GM21576 (cell line): ENCODE measurements around the gene FRMD1.

Source experiments
- ATAC-seq: cut with Tn5 transposase; IDR thresholded peaks from one replicate; pipeline ENCODE4 v1.9.1; 2021; ENCODE audit warnings: mild to moderate bottlenecking, moderate library complexity; ENCODE audit not compliant: unreplicated experiment

The FRMD1 gene

GRCh38 chr6:168031411-168031971 is 47.5 kb downstream of the FRMD1 start:
- ATAC-seq: no peak

DNA sequence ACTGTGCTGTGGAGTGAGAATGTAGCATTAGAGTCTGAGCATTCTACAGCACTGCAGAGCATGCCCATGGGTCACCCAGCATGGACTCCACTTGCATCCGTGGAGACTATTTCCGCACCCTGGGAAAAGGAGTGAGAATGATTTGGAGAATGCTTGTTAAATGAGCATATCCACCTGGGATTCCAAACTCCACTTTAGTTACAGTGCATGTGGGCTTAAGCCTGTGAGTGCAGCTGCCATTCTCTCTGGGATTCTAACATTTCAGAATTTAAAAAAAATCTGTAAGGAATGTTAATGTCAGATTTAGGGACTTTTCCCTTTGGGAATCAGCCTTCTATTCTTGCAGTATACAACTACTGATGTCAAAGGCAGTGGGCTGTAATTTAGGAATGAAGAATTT is 48.1 kb downstream of the FRMD1 start:
- ATAC-seq: no peak

DNA sequence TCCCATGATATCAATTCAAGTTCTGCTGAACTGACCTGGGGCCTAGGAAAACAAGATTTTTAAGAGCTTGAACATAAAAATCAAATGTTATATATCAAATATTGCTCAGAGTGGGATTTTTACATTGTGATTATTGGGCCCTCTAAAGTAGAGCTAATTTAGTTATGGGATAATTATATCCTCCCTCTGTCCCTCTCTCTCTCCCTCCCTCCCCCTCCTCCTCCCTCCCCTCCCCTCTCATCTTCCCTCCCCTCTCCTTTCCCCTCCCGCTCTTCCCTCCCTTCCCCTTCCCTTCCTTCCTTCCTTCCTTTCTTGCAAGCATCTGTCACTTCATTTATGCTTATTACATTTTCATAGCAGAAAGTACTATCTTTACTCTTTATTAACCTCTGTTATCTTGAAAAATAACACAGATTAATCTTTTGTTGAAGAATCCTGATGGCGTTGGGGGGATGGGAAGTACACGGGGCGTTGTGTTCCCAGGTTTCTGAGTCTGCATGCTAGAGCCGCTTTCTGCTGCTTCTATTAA is 48.7 kb downstream of the FRMD1 start:
- no peak for ATAC-seq

- no peak for ATAC-seq
These were observed 49.4 kb downstream of the FRMD1 start for GRCh38 chr6:168029459-168030217.

GRCh38 chr6:168028181-168028580 is 50.8 kb downstream of the FRMD1 start:
- ATAC-seq: no peak

DNA sequence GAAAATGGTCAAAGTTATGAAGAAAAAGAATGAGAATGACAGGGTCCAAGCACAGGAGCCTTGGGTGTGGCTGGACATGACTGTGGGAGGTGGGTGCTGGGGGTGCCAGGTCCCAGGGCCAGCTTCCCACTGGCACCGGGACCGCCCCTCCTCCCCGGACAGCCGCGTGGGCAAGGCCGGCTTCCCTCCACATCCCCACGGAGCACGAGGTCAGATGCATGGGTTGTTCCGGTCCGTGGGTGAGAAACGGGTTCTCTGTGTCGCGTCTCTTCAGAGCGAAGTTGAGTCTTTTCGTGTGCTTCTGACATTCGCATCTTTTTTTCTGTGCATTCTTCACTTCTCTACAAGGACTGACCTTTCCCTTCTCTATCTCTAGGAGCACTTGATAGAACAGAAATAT is 51.5 kb downstream of the FRMD1 start:
- ATAC-seq: no peak

DNA sequence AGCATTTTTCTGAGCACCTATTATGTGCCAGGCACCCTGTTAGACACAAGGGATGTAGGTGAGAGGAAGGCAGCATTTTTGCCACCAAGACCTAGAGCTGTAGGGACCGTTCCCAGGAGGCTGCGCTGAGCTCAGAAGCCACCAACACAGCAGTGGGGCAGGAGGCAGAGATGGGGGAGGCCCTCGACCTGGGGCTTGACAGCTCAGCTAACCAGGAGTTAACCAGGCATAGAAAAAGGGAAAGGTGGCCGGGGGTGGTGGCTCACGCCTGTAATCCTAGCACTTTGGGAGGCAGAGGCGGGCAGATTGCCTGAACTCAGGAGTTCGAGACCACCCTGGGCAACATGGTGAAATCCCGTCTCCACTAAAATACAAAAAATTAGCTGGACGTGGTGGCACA is 52.1 kb downstream of the FRMD1 start:
- ATAC-seq: no peak

GRCh38 chr6:168025831-168026710 is 52.9 kb downstream of the FRMD1 start:
- ATAC-seq: no peak

DNA sequence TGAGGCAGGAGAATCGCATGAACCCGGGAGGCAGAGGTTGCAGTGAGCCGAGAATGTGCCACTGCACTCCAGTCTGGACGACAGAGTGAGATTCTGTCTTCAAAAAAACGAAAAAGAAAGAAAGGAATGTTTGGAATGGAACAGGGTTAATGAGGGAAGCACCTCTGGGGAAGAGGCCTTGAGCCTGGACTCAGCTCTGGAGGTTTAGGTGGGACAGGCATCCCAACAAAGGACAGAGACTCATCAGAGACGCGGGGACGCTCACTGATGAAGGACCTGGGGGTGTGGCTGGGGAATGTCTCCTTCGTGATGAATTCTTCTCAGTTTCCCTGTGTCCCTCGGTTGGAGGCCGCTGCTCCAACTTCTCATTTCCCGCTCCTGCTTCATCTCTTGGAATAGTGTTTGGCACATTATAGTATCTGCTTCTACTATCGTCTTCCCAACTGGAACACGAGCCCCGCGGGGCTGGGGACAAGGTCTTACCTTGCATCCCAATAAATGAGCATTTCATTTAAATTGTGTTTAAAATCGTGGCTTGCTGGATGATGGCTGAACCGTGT is 54.0 kb downstream of the FRMD1 start:
- no peak for ATAC-seq

GRCh38 chr6:168022488-168023321 is 56.3 kb downstream of the FRMD1 start:
- no peak for ATAC-seq

DNA sequence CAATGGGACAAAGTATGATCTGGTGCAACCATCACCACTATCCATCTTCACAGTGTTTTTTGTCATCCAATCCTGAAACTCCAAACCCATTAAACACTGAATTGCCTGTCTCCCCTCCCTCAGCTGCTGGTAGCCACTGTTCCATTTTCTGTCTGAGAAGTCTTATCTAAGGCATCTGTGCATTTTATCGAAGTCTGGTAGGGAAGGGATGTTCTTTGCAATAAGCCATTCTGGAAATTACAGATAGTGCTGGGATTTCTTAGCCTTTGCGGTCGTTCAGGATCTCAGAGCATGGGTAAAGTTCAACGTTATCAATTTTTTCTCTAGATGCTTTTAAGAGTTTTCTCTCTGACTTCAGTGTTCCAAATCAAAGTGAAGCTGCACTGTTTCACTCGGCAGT is 57.4 kb downstream of the FRMD1 start:
- ATAC-seq: no peak

- ATAC-seq: no peak
These were observed 58.8 kb downstream of the FRMD1 start for GRCh38 chr6:168020242-168020641.

- ATAC-seq: no peak
These were observed 60.3 kb downstream of the FRMD1 start for GRCh38 chr6:168018664-168019063.

DNA sequence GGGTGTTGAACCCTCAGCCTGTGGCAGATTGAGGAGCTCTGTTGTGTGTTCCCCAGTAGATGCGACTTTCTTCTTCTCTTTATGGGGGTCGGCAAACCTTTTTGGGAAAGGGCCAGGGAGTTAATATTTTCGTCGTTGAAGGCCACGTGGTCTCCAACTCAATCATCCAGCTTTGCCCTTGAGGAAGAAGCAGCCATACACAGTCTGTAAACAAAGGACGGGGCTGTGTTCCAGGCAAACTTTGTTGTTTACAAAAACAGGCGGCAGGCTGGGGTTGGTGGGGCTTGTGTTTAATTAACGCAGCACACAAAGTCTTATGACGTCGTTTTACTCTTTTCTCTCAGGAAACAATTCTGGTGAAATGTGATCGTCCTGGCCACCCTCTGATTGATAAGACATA is 61.4 kb downstream of the FRMD1 start:
- ATAC-seq: no peak

DNA sequence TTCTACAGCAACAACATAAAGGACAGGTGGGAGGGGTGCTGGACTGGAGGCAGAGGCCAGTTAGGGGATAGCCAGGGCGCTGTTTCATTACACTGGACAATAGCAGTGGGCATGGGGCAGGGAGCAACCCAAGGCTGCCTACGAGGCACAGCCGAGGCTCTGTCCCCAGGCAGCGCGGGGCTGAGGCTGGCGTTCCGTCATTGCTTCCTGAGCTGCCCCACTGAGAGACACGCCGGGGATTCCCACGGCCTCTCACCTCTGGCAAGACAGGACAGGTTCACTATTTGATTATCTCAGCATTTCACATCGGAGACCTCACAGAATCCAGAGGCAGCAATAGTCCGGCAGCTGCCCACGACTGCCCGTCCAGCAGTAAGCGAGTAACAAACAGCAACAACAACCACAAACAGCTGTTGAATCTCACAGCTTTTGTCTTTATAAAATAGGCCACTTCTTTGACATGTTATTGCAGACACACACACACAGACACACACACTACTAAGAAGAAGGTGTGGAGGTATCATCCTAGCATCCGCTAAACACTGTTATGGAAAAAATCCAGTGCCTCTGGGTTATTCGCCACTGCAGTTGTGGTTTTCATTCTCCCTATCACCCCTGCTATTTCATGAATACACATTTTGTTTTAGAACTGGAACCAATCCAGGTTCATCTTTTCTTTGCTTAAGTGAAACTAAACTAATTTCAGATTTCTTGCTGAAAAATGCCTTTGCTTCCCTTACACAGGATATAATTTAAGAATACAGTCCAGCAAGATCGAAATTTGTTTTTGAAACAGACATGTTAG is 62.1 kb downstream of the FRMD1 start:
- no peak for ATAC-seq

DNA sequence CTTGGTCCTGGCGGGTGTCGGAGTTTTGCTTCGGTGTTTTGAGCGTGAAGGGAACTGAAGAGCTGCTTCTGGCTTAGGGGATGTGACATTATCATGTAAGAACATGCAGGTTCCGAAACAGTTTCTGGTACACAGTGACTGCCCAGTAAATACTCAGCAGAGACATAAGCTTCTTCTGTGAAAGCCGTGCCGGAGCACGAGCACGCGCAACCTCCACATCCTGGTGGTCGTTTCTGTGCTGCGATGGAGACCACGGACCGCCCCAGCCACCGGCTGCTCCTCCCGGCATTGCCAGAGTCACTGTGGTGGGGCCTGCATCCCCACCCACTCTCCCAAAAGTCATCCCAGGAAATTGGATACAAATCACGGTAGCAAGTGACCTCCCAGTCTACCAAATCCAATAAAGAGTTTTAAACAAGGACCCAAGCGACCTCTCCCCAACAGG is 62.8 kb downstream of the FRMD1 start:
- no peak for ATAC-seq

GRCh38 chr6:168015482-168016175 is 63.4 kb downstream of the FRMD1 start:
- no peak for ATAC-seq

DNA sequence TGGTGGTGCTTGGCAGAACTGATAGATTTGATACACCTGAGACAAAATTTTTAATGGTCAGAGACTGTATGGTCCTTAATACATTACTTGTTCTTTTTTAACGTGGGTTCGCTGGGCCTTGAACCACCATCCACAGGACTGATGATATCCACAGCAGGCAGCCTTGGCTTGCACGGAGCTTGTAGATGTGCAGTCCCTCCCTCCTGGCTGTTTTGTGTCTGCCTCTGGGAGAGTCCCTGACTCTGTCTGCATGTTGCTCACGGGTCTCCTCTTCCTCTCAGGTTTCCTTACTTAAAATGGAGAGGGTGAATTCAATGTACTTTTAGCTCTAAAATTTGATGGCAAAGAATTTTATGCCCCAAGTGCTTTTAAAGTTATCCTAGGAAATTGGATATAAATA is 64.0 kb downstream of the FRMD1 start:
- no peak for ATAC-seq

DNA sequence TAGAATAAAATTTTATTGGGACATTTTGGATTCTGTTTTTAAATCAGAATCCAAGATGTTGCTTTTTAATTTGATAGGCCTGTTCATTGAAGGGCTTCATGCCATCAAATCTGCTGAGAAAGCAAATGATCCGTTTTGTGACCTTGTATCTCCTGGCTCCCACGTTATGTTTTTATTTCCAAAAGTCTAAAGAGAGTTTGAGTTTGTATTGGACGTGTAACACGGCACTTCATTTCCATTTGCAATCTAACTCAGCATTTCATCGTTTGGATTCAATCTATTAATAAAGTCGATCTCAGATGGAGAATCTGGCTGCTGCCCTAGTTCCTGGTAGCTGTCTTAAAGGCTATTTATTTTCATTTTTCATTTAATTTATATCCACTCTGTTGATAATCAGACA is 64.6 kb downstream of the FRMD1 start:
- ATAC-seq: no peak
